ENCODE measurements around the gene GMNC.

Gene GMNC

GRCh38 chr3:190811775-190812480 lies 50.6 kb downstream of the GMNC start:
- DNase-seq, result peak; percentile 1
- Mint-ChIP-seq H3K4me3 (no peak overlapping the region), H3K27ac (no peak overlapping the region), H3K27me3 (peaks cover 6% of the 10 kb centered on the region in 2 donors), H3K9me3 (no peaks in the 10 kb centered on the region), H3K4me1 (no peaks in the 10 kb centered on the region), H3K36me3 (no peaks in the 10 kb centered on the region)
- no peak for ATAC-seq (replicated peaks)

- ATAC-seq (replicated peaks), result no peak
- H3K27me3 Mint-ChIP-seq, result peaks cover 6% of the 10 kb centered on the region in 2 donors
- H3K4me3 Mint-ChIP-seq, result no peak overlapping the region
- no peaks in the 10 kb centered on the region for H3K36me3 Mint-ChIP-seq
- no peak for DNase-seq
- no peak overlapping the region for H3K27ac Mint-ChIP-seq
- H3K9me3 Mint-ChIP-seq, result no peaks in the 10 kb centered on the region
- no peaks in the 10 kb centered on the region for H3K4me1 Mint-ChIP-seq
These were observed 51.5 kb downstream of the GMNC start for GRCh38 chr3:190810957-190811356.

- DNase-seq, result no peak
- H3K27me3 Mint-ChIP-seq, result peaks cover 6% of the 10 kb centered on the region in 2 donors
- no peak overlapping the region for H3K27ac Mint-ChIP-seq
- ATAC-seq (replicated peaks), result no peak
- H3K4me1 Mint-ChIP-seq, result no peaks in the 10 kb centered on the region
- H3K4me3 Mint-ChIP-seq, result no peak overlapping the region
- no peaks in the 10 kb centered on the region for H3K36me3 Mint-ChIP-seq
- no peaks in the 10 kb centered on the region for H3K9me3 Mint-ChIP-seq
These were observed 53.1 kb downstream of the GMNC start for GRCh38 chr3:190809351-190809750.

GRCh38 chr3:190807719-190808375 lies 54.6 kb downstream of the GMNC start:
- Mint-ChIP-seq H3K4me3 (no peak overlapping the region), H3K36me3 (no peaks in the 10 kb centered on the region), H3K27ac (no peak overlapping the region), H3K9me3 (no peaks in the 10 kb centered on the region), H3K27me3 (peaks cover 6% of the 10 kb centered on the region in 2 donors), H3K4me1 (no peaks in the 10 kb centered on the region)
- ATAC-seq (replicated peaks), result no peak
- DNase-seq, result no peak

Measured in stimulated activated naive B cell treated with anti-CD40 and anti-IgM and Interleukin-4, amounts not matched to agents 10 μg/mL and 1 μg/mL and 100 μg/mL, for 72 hours (primary cell).